BLaER1 treated with 17β-estradiol and CSF1 and Interleukin-3, amounts not matched to agents 10 nM and 100 nM (cell line): ENCODE measurements around the gene LRRC10B.
"Not testable (repeated sequence)": the region's sequence is repeated elsewhere in the genome, so short reads cannot be mapped to it uniquely, and the experiment has no call there.

Experiments used
- H3K27ac ChIP-seq, 11 experiments: shearing (Covaris generic); formaldehyde crosslinking; 2 replicates each; pipeline ENCODE4 v1.8.1; 2022
- H3K27me3 ChIP-seq, 11 experiments: shearing (Covaris generic); formaldehyde crosslinking; 2 replicates each; pipeline ENCODE4 v1.8.1; 2022
- H3K36me3 ChIP-seq, 11 experiments: shearing (Covaris generic); formaldehyde crosslinking; 2 replicates each; pipeline ENCODE4 v1.8.1; 2022
- H3K4me1 ChIP-seq, 10 experiments: shearing (Covaris generic); formaldehyde crosslinking; 2 replicates each; pipeline ENCODE4 v1.8.1; 2022
- H3K4me2 ChIP-seq, 11 experiments: shearing (Covaris generic); formaldehyde crosslinking; 2 replicates each; pipeline ENCODE4 v1.8.1; 2022
- H3K4me3 ChIP-seq, 10 experiments: shearing (Covaris generic); formaldehyde crosslinking; 2 replicates each; pipeline ENCODE4 v1.8.1; 2022
- H3K9ac ChIP-seq, 11 experiments: shearing (Covaris generic); formaldehyde crosslinking; 2 replicates each; pipeline ENCODE4 v1.8.1; 2022
- H3K9me3 ChIP-seq, 11 experiments: shearing (Covaris generic); formaldehyde crosslinking; replicated peaks in 1 of 11; 2 replicates each; pipeline ENCODE4 v1.8.1; 2022
- H4K20me1 ChIP-seq, 11 experiments: shearing (Covaris generic); formaldehyde crosslinking; 2 replicates each; pipeline ENCODE4 v1.8.1; 2022
- Cebpa-rat ChIP-seq, 11 experiments: shearing (Covaris generic); IDR thresholded peaks; 2 replicates each; pipeline ENCODE4 v1.8.1; 2022

LRRC10B gene

DNA sequence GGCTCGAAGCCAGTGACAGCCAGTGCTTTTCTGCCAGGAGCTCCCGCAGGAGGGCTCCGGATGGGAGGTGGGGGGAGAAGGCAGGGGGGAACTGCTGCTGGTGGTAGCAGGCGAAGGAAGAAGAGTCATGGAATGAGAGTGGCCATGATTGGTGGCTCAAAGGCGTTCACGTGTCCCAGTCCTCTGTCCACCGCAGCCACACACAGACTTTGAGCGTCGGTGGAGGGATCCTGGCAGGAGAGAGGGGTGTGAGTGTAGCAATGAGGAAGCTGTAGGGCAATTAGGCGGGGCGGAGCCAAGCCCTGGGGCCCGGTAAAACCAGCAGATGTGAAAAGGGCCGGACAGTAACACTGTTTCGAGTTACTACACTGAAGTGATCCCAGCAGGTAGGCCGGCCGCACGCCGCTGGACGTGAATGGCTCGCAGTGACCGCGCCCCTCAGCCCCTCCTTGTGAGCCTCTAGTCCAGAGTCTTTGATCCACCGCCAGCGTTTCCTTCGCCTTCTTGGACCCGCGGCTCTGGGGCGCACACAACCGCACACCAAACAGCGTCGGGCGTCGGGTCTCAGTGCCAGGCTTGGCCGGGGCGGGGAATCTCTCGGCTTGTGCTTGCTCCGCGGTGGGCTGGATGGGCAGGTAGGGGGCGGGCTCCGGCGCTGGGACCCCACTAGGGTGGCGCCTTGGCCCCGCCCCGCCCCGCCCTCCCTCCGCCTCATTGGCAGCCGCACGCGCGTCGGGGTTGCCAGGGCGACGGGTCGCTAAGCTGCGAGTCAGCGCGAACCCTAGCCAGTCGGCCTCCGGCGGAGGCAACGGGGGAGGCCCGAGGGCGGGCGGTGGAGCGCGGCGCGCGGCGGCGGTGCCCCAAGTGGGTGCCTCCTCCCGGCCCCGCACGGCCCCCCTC lies at the start of gene LRRC10B:
TSS of gene LRRC10B (plus strand) at position 788 of the 900 bp plus-strand sequence. CDS start 250 bp downstream, outside the sequence.
- Histone ChIP-seq H3K27ac (peak within 1 kb of the TSS in 6 of 11 experiments; percentile 6 to 40 (median 18); a peak in 2 of 22 replicates), H3K9me3 (no peaks in the 10 kb centered on the region), H3K36me3 (no peaks in the 10 kb centered on the region), H3K9ac (peak within 1 kb of the TSS in 9 of 11 experiments; percentile 40 to 68 (median 50); a peak in 14 of 22 replicates), H3K4me3 (peak within 1 kb of the TSS; percentile 40 to 68 (median 56)), H3K4me1 (peaks cover 34 to 55% (median 50%) of the 10 kb centered on the region in 10 experiments), H3K27me3 (peaks cover 57 to 68% (median 60%) of the 10 kb centered on the region in 11 experiments), H4K20me1 (peaks cover 0 to 53% (median 18%) of the 10 kb centered on the region in 11 experiments; a peak in 11 of 22 replicates), H3K4me2 (peak within 1 kb of the TSS; percentile 80 to 98 (median 91))
- TF ChIP-seq Cebpa-rat (IDR thresholded peaks at IDR 0.05): no peak

DNA sequence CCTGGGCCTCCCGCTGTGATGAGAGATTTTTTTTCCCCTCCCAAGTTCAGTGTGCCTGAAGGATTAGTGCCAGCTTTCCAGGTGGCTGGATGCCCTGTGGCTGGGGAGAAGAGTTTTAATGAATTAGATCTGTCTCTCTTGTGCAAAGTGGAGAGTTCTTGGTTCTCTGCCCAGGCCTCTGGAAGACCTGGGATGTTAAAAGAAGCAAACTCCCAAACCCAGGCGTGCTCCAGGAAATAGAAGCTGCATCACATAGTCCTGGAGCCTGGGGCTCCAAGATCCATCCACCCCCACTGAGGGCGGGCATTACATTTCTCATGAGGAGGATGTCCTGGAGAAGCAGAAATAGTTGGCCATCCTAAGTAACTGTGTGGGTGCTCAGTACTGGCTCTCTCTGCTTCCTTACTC lies 48.1 kb upstream of the LRRC10B start:
- TF ChIP-seq Cebpa-rat (IDR thresholded peaks at IDR 0.05): no peak
- Histone ChIP-seq H3K27me3 (no peaks in the 10 kb centered on the region), H3K9ac (no peak overlapping the region), H3K4me2 (no peak overlapping the region), H3K4me1 (no peaks in the 10 kb centered on the region), H3K27ac (no peak overlapping the region), H3K9me3 (peaks cover 0 to 17% (median 12%) of the 10 kb centered on the region in 11 experiments; a peak in 17 of 22 replicates), H3K36me3 (peaks cover 24 to 59% (median 38%) of the 10 kb centered on the region in 11 experiments), H4K20me1 (peaks cover 0 to 49% (median 16%) of the 10 kb centered on the region in 11 experiments; a peak in 13 of 22 replicates), H3K4me3 (no peak overlapping the region)

DNA sequence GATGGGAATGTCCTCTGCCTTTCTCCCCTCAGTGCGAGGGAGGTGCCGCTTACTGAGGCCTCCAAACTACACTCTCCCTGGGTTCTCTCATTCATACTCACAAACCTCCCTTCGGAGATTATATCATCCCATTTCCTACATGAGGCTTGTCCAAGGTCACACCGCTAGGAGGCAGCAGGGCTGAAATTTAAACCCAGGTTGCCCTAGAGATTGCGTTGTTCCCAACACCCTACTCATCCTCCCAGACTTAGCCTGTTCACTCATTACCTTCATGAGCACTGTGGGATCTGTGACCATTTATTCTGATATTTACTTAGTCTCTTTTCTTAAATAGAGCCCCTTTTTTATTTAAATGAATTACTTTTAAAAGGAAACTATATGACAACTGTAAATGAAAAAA lies 47.6 kb upstream of the LRRC10B start:
- Histone ChIP-seq H3K27me3 (no peaks in the 10 kb centered on the region), H3K4me1 (no peaks in the 10 kb centered on the region), H3K9ac (no peak overlapping the region), H3K4me2 (no peak overlapping the region), H3K4me3 (no peak overlapping the region), H3K9me3 (peaks cover 0 to 17% (median 12%) of the 10 kb centered on the region in 11 experiments; a peak in 17 of 22 replicates), H3K36me3 (peaks cover 20 to 54% (median 34%) of the 10 kb centered on the region in 11 experiments), H4K20me1 (peaks cover 0 to 46% (median 12%) of the 10 kb centered on the region in 11 experiments; a peak in 12 of 22 replicates), H3K27ac (no peak overlapping the region)
- TF ChIP-seq Cebpa-rat (IDR thresholded peaks at IDR 0.05): no peak

DNA sequence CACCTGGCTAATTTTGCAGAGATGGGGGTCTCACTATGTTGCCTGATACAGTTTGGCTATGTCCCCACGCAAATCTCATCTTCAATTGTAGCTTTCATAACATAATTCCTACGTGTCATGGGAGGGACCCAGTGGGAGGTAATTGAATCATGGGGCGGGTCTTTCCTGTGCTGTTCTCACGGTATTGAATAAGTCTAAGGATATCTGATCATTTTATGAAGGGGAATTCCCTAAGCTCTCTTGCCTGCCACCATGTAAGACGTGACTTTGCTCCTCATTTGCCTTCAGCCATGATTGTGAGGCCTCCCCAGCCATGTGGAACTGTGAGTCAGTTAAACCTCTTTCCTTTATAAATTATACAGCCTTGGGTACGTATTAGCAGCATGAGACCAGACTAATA lies 40.9 kb upstream of the LRRC10B start:
- H3K27ac ChIP-seq, H3K4me2 ChIP-seq, H3K27me3 ChIP-seq, H3K9ac ChIP-seq, H3K4me3 ChIP-seq: not testable (repeated sequence)
- Histone ChIP-seq H3K9me3 (peaks cover 0 to 11% (median 9%) of the 10 kb centered on the region in 11 experiments; a peak in 16 of 22 replicates), H3K4me1 (peaks cover 0 to 13% (median 7%) of the 10 kb centered on the region in 10 experiments; a peak in 11 of 20 replicates), H4K20me1 (peaks cover 0 to 31% (median 5%) of the 10 kb centered on the region in 11 experiments; a peak in 10 of 22 replicates), H3K36me3 (peaks cover 26 to 72% (median 52%) of the 10 kb centered on the region in 11 experiments)

DNA sequence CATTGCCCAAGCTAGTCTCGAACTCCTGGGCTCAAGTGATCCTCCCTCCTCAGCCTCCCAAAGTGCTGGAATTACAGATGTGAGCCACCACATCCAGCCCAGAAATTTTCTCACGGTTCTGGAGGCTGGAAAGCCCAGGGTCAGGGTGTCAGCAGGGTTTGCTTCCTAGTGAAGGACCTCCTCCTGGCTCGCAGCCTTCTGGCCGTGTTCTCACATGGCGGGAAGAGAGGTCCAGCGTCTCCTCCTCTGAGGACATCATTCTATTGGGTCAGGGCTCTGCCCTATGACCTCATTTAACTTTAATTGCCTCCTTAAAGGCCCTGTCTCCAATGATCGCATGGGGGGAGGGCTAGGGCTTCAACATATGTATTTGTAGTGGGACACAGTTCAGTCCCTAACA lies 40.5 kb upstream of the LRRC10B start:
- H3K4me3 ChIP-seq: no peak overlapping the region
- H3K4me2 ChIP-seq: no peak overlapping the region
- H3K27ac ChIP-seq: no peak overlapping the region
- no peak for TF ChIP-seq Cebpa-rat (IDR thresholded peaks at IDR 0.05)
- H3K27me3 ChIP-seq: no peaks in the 10 kb centered on the region
- H3K9me3 ChIP-seq: peaks cover 0 to 7% (median 5%) of the 10 kb centered on the region in 11 experiments; a peak in 11 of 22 replicates
- H3K36me3 ChIP-seq: peaks cover 22 to 68% (median 48%) of the 10 kb centered on the region in 11 experiments
- H4K20me1 ChIP-seq: peaks cover 0 to 31% (median 5%) of the 10 kb centered on the region in 11 experiments; a peak in 10 of 22 replicates
- H3K4me1 ChIP-seq: peaks cover 0 to 17% (median 7%) of the 10 kb centered on the region in 10 experiments; a peak in 11 of 20 replicates
- H3K9ac ChIP-seq: no peak overlapping the region

DNA sequence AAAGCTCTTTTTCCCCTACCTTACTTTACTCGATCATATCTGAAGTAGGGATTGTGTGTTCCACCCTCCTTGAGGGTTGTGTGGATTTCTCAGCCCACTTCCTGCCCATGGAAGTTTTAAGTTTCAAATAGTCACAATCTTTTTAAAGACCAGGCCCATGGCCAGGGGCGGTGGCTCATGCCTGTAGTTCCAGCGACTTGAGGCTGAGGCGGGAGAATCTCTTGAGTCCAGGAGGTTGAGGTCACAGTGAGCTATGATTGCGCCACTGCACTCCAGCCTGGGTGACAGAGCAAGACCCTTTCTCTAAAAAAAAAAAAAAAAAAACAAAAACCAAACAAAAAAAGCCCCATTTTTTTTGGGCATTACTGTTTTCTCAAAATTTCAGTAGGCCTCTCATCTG lies 36.3 kb upstream of the LRRC10B start:
- Histone ChIP-seq H3K4me2 (peak overlapping the region in 3 of 11 experiments; percentile 6 to 37 (median 18); a peak in 2 of 22 replicates), H3K27ac (no peak overlapping the region), H3K4me1 (peaks cover 0 to 34% (median 7%) of the 10 kb centered on the region in 10 experiments; a peak in 11 of 20 replicates), H3K9me3 (no peaks in the 10 kb centered on the region), H3K27me3 (no peaks in the 10 kb centered on the region), H3K36me3 (peaks cover 17 to 57% (median 40%) of the 10 kb centered on the region in 11 experiments), H4K20me1 (peaks cover 0 to 48% (median 9%) of the 10 kb centered on the region in 11 experiments; a peak in 15 of 22 replicates), H3K4me3 (no peak overlapping the region), H3K9ac (0 out of 22 replicates have a peak overlapping the region, but pooled peaks of 1 of the 11 experiments have one; percentile 20)
- TF ChIP-seq Cebpa-rat (IDR thresholded peaks at IDR 0.05): no peak

DNA sequence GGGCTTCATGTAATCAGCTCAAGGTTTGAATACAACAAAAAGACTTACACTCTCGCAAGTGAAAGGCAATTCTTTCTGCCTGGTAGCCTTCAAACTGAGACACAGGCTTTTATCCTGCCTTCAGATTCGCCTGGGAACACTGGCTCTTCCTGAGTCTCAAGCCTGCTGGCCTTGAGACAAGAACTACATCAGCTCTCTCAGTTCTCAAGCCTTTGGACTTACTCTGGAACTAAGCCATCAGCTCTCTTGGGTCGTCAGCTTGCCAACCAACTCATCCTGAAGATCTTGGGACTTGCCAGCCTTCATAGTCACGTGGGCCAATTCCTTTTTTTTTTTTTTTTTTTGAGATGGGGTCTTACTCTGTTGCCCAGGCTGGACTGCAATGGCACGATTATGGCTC lies 35.7 kb upstream of the LRRC10B start:
- no peak for TF ChIP-seq Cebpa-rat (IDR thresholded peaks at IDR 0.05)
- Histone ChIP-seq H3K9me3 (no peaks in the 10 kb centered on the region), H3K27ac (no peak overlapping the region), H4K20me1 (peaks cover 0 to 48% (median 8%) of the 10 kb centered on the region in 11 experiments; a peak in 17 of 22 replicates), H3K36me3 (peaks cover 16 to 52% (median 34%) of the 10 kb centered on the region in 11 experiments), H3K4me2 (peak overlapping the region in 2 of 11 experiments; percentile 31 to 41; a peak in 2 of 22 replicates), H3K4me1 (peaks cover 0 to 34% (median 8%) of the 10 kb centered on the region in 10 experiments; a peak in 14 of 20 replicates), H3K27me3 (no peaks in the 10 kb centered on the region), H3K9ac (no peak overlapping the region), H3K4me3 (no peak overlapping the region)

DNA sequence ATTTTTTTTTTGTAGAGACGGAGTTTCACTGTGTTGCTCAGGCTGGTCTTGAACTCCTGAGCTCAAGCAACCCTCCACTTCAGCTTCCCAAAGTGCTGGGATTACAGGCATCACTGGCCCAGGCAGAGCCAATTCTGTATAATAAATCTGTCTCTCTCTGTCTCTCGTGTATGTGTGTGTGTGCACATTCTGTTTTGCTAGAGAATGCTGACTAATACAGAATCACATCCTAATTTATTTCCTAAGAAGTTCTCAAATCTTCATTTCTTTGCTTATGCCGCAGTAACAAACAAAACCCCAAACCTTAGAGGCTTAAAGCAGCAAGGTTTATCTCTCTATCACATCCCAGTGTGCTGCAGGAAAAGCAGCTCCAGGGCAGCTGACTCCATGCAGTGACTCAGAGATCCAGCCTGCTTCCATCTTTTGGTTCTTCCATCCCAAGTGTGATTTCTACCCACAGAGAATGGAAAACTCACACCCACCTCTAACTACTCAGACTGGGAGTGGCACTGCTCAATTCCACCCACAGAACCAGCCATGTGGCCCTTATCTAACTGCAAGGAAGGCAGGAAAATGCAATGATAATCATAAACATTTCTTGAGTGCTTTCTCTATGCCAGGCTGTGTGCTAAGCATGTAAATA lies 35.1 kb upstream of the LRRC10B start:
- no peak overlapping the region for H3K4me3 ChIP-seq
- H3K27me3 ChIP-seq: no peaks in the 10 kb centered on the region
- no peaks in the 10 kb centered on the region for H3K9me3 ChIP-seq
- H3K36me3 ChIP-seq: peaks cover 10 to 46% (median 28%) of the 10 kb centered on the region in 11 experiments
- H3K9ac ChIP-seq: no peak overlapping the region
- TF ChIP-seq Cebpa-rat (IDR thresholded peaks at IDR 0.05): no peak
- H4K20me1 ChIP-seq: peaks cover 0 to 48% (median 8%) of the 10 kb centered on the region in 11 experiments; a peak in 15 of 22 replicates
- H3K27ac ChIP-seq: no peak overlapping the region
- H3K4me2 ChIP-seq: peak overlapping the region in 2 of 11 experiments; percentile 31 to 41; a peak in 2 of 22 replicates
- peaks cover 0 to 36% (median 10%) of the 10 kb centered on the region in 10 experiments; a peak in 14 of 20 replicates for H3K4me1 ChIP-seq
